C1 segment of cervical spinal cord (tissue), 14 donors: ENCODE results near the gene MANEAL.

Experiments used
- DNase-seq, 14 donors: peaks; one replicate each; lab custom pipeline; 2025; lab: John Stamatoyannopoulos, UW

MANEAL gene

DNA sequence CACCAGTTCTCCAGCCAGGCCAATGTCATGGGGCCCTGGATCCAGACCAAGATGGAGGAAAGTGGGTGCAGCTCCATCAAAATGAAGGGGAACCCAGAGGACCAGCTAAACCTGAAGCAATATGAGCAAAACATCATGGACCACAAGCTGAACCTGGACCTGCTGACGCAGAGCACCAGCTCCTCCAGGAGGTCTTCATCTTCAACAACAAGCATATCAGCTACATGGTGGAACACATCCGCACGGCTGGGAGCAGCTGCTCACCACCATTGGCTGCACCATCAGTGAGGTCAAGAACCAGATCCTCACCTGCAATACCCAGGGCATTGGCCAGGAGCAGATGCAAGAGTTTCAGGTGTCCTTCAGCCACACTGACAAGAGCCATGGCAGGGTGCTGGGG lies 15.0 kb upstream of the MANEAL start:
- DNase-seq, result no peak

DNA sequence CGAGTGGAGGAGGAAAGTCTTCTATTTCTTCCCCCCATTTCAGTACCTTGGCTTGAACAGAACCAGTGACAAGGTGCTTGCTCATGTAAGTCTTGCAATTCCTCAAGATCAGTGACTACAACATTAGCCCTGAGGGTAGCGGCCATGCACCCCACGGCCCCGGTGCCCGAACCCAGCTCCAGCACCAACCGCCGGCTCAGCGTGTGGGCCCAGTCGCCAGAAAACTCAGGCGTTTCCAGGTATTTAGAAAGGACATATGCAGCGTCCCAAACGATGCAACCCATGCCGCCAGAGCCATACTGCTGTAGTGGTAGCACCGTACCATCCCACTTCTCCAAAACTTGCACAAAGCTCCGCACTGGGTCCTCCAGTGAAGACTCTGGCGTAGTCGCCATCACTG lies 11.2 kb upstream of the MANEAL start:
- DNase-seq, result no peak

DNA sequence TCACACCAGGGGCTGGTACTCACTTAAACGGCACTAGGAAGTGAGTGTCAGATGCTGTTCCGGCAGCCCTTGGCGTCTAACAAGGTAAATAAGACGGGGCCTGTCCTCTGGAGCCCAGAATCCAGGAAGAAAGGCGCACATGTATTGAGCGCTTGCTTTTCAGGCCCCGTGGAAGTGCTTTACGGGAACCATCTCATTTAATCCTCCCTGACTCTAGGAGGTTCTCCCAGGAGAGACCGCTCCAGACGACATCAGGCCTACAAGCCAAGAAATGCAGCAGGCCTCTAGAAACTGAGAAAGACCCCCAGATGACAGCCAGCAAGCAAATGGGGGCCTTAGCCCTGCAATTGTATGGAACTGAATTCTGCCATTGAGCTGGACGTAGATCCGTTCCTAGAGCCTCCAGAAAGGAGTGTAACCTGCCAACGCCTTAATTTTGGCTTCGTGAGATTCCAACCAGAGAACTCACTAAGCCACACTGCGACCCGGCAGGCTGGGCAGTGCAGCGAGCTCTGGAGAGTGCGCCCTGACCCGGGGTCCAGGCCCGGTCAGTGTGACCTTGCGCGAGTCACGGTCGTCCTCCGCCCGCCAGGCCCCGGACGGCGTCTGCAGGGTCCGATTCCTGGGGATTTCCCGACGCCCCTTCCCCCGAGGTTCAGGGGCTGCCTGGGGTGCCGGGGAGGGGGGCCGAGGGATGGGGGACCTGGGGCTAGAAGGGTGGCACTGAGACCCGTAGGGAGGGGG lies 532 bp upstream of the MANEAL start:
- no peak for DNase-seq

DNA sequence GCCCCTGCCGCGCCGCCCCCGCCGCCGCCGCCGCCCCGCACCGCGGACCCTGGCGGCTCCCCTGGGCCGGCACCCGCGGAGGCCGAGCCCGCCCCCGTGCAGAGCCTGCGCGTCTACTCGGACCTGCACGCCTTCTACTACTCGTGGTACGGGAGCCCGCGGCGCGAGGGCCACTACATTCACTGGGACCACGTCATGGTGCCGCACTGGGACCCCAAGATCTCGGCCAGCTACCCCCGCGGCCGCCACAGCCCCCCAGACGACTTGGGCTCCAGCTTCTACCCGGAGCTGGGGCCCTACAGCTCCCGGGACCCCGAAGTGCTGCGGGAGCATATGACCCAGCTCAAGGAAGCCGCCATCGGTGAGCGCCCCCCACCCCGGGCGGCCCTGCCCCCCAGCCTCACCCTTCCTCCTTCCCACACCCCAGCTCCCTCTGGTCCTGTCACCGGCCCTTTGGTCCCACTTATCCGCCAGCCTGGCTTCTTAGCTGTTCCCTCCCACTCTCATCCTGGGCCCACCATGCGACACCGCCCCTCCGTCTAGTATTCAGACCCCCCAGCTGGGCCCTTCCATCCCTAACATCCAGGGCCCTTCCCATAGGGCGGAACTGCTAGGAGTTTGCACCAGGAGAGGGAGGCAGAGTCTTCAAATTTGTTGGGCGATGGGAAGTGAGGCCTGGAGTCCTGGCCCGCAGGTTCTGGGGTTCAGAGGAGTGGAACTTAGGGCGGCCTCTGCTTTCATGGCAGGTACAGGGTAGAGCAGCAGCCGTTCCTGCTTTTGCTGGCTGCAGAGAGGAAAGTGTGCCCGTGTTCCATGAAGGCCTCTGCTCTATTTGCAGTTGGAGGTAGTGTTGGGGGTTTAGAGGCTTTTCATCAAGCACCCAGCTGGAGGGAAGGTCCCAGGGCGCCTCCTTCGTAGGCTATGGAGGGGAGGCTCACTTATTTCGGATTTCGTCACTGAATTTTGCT lies 1.0 kb downstream of the MANEAL start:
- DNase-seq, result peak in 1 of 14 donors; percentile 5

DNA sequence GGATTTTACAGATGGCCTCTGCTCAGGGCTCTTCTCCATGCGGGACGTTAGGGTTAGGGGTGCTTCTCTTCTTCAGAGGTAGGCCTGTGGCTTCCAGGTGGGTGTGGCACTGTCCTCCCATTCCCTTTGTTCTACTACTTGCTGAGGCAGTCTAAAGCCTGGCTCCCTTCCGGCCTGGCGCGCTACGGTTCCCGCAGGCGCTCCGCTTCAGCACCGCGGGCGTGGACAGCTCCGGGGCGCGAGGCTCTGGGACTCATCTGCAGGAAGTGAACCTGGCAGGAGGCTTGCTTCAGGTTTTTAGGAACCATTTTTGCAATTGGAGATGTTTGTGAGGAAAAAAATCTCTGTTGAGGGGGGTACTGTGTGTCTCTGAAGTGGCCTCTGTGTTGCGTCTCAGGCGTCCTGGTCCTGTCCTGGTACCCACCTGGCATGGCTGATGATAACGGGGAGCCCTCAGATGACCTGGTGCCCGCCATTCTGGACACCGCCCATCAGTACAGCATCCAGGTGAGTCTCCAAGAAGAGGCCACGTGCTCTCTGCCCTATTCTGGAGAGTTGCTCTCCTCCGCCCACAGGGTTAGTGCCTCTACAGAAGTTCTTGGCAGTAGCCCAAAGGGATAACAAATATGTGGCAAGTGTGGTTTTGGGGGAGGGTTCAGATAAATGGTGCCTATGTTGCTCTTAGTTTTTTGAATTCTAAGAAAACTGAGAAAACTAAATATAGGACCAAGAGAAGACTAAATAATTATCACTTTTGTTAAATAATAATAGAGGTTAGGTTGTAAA lies 1.9 kb downstream of the MANEAL start:
- peak in 3 of 14 donors; percentile 19 to 34 (median 22) for DNase-seq

DNA sequence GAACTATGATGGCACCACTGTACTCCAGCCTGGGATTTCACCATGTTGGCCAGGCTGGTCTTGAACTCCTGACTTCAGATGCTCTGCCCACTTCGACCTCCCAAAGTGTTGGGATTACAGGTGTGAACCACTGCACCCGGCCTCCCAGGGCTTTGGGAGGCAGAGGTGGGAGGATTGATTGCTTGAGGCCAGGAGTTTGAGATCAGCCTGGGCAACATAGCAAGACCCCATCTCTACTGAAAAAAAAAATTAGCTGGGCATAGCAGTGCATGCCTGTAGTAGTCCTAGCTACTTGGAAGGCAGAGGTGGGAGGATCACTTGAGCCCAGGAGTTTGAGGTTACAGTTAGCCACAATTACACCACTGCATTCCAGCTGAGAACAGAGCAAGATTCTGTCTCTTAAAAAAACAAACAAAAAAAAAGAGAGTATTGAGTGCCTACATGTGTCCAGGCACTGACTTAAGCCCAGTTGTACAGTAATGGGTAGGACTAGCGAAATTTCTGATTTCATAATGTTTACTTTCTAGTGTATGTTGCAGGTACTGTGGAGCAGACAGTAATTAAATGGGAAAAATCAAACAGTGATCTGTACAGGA lies 4.2 kb downstream of the MANEAL start:
- no peak for DNase-seq

- no peak for DNase-seq
Measured at GRCh38 chr1:37802439-37802838, 8.8 kb downstream of the MANEAL start.

DNA sequence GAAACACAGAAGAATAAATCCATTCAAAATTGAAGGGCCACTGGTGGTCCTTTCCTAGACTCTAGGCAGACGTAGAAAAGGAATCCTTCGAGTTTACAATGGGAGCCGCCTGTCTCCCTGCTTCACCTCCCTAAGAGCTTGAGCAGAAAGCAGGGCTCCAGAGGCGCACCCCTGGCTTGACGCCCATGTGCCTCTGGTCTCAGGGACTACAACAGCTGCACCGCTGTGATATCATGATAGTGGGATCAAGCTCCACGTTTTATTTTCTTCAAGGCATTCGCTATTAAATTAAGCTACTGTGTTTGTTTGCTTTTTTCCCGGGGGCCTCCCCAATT lies 13.5 kb downstream of the MANEAL start:
- DNase-seq, result no peak

GRCh38 chr1:37807555-37808368 lies 14.1 kb downstream of the MANEAL start, which contains the start of the genes C1orf122 and YRDC:
Gene C1orf122, plus strand, starts transcription at chr1:37807790. Its CDS starts 615 bp downstream, at chr1:37808405.
Gene YRDC, minus strand, starts transcription at chr1:37808208. Its CDS starts 28 bp downstream, at chr1:37808180.
- DNase-seq, result peak; percentile 50 to 95 (median 88)

DNA sequence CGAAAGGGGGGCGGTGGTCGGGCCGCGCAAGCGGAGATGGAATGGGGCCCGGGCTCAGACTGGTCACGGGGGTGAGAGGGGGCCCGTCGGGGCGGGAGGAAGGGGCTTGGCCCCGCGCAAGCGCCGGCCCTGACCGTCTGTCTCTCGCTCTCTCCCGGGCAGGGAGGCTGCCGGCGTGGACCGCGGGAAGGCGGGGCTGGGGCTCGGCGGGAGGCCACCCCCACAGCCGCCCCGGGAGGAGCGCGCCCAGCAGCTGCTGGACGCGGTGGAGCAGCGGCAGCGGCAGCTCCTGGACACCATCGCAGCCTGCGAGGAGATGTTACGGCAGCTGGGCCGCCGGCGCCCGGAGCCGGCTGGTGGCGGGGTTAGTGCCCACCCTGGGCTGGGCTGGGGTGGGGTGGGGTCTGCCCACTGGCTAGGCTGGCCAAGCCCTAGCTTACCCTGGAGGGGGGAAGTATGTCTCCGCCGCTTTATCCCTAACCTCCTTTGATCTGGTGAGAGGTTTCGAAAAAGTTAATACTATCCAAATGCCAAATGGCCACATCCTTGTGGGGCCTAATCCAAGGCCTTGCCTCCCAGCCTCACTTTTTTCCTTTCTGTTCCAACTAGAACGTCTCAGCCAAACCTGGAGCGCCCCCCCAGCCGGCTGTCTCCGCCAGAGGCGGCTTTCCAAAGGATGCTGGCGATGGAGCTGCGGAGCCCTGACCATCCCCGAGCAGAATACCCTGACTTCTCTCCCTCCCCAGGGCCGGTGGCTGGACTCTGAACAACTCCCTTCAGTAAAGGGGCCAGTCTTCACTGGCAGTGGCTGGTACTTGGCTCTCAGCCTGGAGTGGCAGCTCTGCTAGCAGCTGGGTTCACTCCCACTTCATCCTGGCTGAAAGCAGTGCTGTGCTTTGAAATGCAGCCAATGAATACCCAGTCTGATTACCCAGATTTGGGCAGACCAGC lies 15.0 kb downstream of the MANEAL start:
- DNase-seq, result peak; percentile 43 to 92 (median 79)

- DNase-seq, result no peak
Measured at GRCh38 chr1:37809942-37810341, 16.3 kb downstream of the MANEAL start.

- peak in 9 of 14 donors; percentile 8 to 58 (median 17) for DNase-seq
Measured at GRCh38 chr1:37811027-37811655, 17.5 kb downstream of the MANEAL start.

DNA sequence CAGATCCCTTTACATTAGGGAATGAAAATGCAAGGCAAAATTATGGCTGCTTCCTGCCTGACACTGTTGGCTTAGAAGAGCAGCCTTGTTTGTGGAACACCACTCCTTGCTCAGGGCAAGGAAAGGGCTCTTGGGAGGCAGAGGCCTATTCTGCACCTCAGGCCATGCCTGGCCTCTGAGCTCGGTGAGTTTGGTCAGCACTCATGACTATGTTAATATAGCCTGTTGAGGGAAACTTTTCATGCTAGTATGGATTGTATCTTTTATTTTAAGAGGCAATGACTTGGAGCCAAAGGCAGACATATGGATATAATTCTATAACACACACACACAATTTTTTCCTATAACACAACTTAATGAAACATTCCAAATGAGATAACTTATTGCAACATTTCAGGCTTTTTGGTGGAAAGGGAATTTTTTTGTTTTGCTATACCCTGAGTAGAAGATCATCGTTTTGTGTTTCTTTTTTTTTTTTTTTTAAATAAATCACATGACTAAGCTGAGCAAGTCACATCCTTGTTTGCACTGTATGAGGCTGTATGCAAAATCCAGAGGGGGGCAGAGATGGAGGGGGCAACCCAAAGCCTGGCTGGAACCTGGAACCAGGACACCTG lies 20.0 kb downstream of the MANEAL start:
- no peak for DNase-seq

- DNase-seq, result peak in 3 of 14 donors; percentile 5 to 18 (median 11)
Measured at GRCh38 chr1:37814252-37814651, 20.6 kb downstream of the MANEAL start.

DNA sequence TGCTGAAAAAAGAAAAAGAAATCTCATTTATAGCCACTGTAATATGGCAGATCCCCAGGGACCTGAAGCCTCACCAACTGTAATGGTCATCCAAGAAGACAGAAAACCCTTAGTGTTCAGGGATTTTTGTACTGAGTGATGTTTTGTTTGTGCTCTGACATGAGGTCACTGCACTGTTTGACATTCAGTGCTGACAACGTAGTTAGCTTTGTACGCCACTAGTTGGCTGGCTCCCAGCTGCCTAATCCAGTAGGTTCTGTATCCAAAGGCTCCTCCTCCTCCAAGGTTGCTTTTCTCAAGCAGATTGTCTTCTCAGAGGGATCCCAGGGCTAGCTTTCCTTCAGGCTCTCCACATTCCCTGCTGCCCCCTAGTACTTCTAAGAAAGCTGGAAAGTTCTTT lies 23.8 kb downstream of the MANEAL start:
- peak in 7 of 14 donors; percentile 31 to 63 (median 43) for DNase-seq

- no peak for DNase-seq
Measured at GRCh38 chr1:37821481-37821880, 27.8 kb downstream of the MANEAL start.

DNA sequence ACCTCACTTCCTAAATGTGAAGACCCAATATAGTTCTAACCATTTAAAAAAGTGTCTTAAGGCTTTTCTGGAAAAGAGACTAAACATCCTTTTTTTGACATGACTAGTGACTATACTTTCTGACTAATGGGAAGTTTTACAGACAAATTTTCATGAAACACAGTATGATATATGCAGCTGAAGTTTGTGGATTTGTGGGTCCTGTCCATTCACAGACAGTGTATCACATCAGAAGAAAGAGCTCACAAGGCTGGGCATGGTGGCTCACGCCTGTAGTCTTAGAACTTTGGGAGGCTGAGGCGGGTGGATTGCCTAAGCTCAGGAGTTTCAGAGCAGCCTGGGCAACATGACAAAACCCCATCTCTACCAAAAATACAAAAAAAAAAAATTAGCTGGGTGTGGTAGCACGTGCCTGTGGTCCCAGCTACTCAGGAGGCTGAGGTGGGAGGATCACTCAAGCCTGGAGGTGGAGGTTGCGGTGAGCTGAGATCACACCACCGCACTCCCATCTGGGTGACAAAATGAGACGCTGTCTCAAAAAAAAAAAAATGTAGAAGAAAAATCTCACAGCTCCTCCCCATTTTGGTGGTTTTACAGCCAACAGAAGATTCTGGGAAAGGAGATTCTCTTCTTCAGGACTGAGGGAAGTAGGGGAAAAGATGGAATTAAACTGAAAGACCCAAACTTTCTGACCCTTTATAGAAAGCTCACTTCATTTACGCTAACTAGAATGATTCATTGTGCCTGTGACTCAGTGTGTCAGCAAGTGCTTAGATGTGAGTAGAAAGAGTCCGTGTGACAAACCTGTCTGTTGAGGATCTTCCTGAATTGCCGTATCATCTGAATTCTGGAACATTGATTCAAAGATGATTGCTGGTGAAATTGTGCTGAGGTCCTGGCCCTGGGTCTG lies 29.5 kb downstream of the MANEAL start:
- DNase-seq, result no peak
